Glutamatergic neuron (in vitro differentiated cells): ENCODE data around the gene DDX54. TPM values are rescaled to one million over a fixed set of nuclear protein-coding genes. Genes with fewer than 3 reads are reported as not detected.
A peak's percentile ranks its signal among the peaks of the same experiment; 100 is the strongest.

Experiments used
- DNase-seq: peaks from one replicate; pipeline ENCODE4 v3.0.0; 2022
- H3K27ac Mint-ChIP-seq: one replicate; pipeline ENCODE4 v1.8.0; 2020; ENCODE audit warnings: mild to moderate bottlenecking, mixed read lengths, inconsistent platforms; ENCODE audit not compliant: unreplicated experiment
- H3K27me3 Mint-ChIP-seq: one replicate; pipeline ENCODE4 v1.8.0; 2020; ENCODE audit warnings: mild to moderate bottlenecking, moderate library complexity, mixed read lengths, inconsistent platforms; ENCODE audit not compliant: unreplicated experiment
- H3K36me3 Mint-ChIP-seq: one replicate; pipeline ENCODE4 v1.8.0; 2020; ENCODE audit warnings: mild to moderate bottlenecking, mixed read lengths, inconsistent platforms; ENCODE audit not compliant: unreplicated experiment
- H3K4me1 Mint-ChIP-seq: one replicate; pipeline ENCODE4 v1.8.0; 2020; ENCODE audit warnings: mild to moderate bottlenecking, low read depth, mixed read lengths, inconsistent platforms; ENCODE audit not compliant: unreplicated experiment
- H3K4me3 Mint-ChIP-seq: one replicate; pipeline ENCODE4 v1.8.0; 2020; ENCODE audit warnings: mild to moderate bottlenecking, mixed read lengths, inconsistent platforms; ENCODE audit not compliant: unreplicated experiment
- H3K9me3 Mint-ChIP-seq: one replicate; pipeline ENCODE4 v1.8.0; 2020; ENCODE audit warnings: mild to moderate bottlenecking, moderate library complexity, mixed read lengths, inconsistent platforms; ENCODE audit not compliant: unreplicated experiment
- CTCF ChIP-seq: fragments of 200-600 bp; sonication (generic); IDR thresholded peaks from one replicate; pipeline ENCODE4 v1.5.0; 2021; ENCODE audit not compliant: partially characterized antibody, unreplicated experiment
- total RNA-seq: library from RNA; stranded (reverse); fragmentation: NEBNext Ultra II Directional; extraction: Animal tissue kit (Norgen Biotek cat#: 25700); gene quantifications from one replicate; pipeline ENCODE4 v1.2.1, GENCODE V29; 2021; ENCODE audit not compliant: unreplicated experiment

DDX54 gene
- total RNA-seq, 1 donor from 2014 or later: 16.9 TPM

- Mint-ChIP-seq H3K9me3 (no peaks in the 10 kb centered on the region), H3K27ac (no peak overlapping the region), H3K4me1 (no peaks in the 10 kb centered on the region), H3K27me3 (peaks cover 8% of the 10 kb centered on the region), H3K4me3 (no peak overlapping the region), H3K36me3 (no peaks in the 10 kb centered on the region)
- TF ChIP-seq CTCF: no peak
- DNase-seq: no peak
These were observed 51.2 kb downstream of the DDX54 start for GRCh38 chr12:113134071-113134470.

GRCh38 chr12:113133666-113134065 is 51.6 kb downstream of the DDX54 start:
- Mint-ChIP-seq H3K27me3 (peaks cover 8% of the 10 kb centered on the region), H3K27ac (no peak overlapping the region), H3K4me1 (no peaks in the 10 kb centered on the region), H3K36me3 (no peaks in the 10 kb centered on the region), H3K9me3 (no peaks in the 10 kb centered on the region), H3K4me3 (no peak overlapping the region)
- TF ChIP-seq CTCF: no peak
- DNase-seq: no peak

GRCh38 chr12:113133036-113133435 is 52.2 kb downstream of the DDX54 start:
- no peak for TF ChIP-seq CTCF
- H3K27me3 Mint-ChIP-seq: peaks cover 8% of the 10 kb centered on the region

GRCh38 chr12:113131556-113131955 is 53.7 kb downstream of the DDX54 start:
- Mint-ChIP-seq H3K36me3 (no peaks in the 10 kb centered on the region), H3K27me3 (peaks cover 8% of the 10 kb centered on the region), H3K9me3 (peaks cover under 1% of the 10 kb centered on the region), H3K4me3 (no peak overlapping the region), H3K4me1 (no peaks in the 10 kb centered on the region), H3K27ac (no peak overlapping the region)
- TF ChIP-seq CTCF: no peak
- DNase-seq: no peak

More at GRCh38 chr12:113133036-113133435, 52.2 kb downstream of the DDX54 start:
- Mint-ChIP-seq H3K4me1 (no peaks in the 10 kb centered on the region), H3K36me3 (no peaks in the 10 kb centered on the region), H3K4me3 (no peak overlapping the region), H3K9me3 (no peaks in the 10 kb centered on the region), H3K27ac (no peak overlapping the region)
- no peak for DNase-seq

GRCh38 chr12:113130457-113131135 is 54.7 kb downstream of the DDX54 start:
- H3K27ac Mint-ChIP-seq: no peak overlapping the region
- H3K4me1 Mint-ChIP-seq: no peaks in the 10 kb centered on the region
- H3K36me3 Mint-ChIP-seq: no peaks in the 10 kb centered on the region
- peaks cover 4% of the 10 kb centered on the region for H3K27me3 Mint-ChIP-seq
- peak; percentile 45 for DNase-seq
- H3K9me3 Mint-ChIP-seq: peaks cover 1% of the 10 kb centered on the region
- TF ChIP-seq CTCF: no peak
- H3K4me3 Mint-ChIP-seq: no peak overlapping the region
